ENCODE data around the gene ZNF407. TPM values are rescaled to one million over a fixed set of nuclear protein-coding genes. Genes with fewer than 3 reads are reported as not detected.
"Not testable (repeated sequence)": the region's sequence is repeated elsewhere in the genome, so short reads cannot be mapped to it uniquely, and the experiment has no call there.

Gene ZNF407
- total RNA-seq, 1 donor from 2014 or later = 10.7 TPM

GRCh38 chr18:75072672-75073371 is 475.2 kb downstream of the ZNF407 start:
- intact Hi-C loops (cut with DNase I) = loop anchor here (5.0 kb wide), 1 partner anchor 99 kb away; no protein-coding TSS in a partner anchor
- peak; percentile 69 for DNase-seq (ENCODE audit: missing footprints)
- ATAC-seq = no peak

GRCh38 chr18:75073654-75074053 is 476.0 kb downstream of the ZNF407 start:
- DNase-seq (ENCODE audit: missing footprints) = peak; percentile 56
- intact Hi-C loops (cut with DNase I) = loop anchor here (5.0 kb wide), 1 partner anchor 99 kb away; no protein-coding TSS in a partner anchor
- ATAC-seq = no peak

- no peak for ATAC-seq
- no peak for DNase-seq (ENCODE audit: missing footprints)
- intact Hi-C loops (cut with DNase I) = loop anchor here (5.0 kb wide), 1 partner anchor 98 kb away; no protein-coding TSS in a partner anchor
Observed at GRCh38 chr18:75074196-75075015, 476.7 kb downstream of the ZNF407 start.

- DNase-seq (ENCODE audit: missing footprints) (no peak), ATAC-seq (no peak)
- intact Hi-C loops (cut with DNase I) = no loop called here
Observed at GRCh38 chr18:75075016-75075305, 477.3 kb downstream of the ZNF407 start.

GRCh38 chr18:75075429-75075841 is 477.8 kb downstream of the ZNF407 start:
- no peak for DNase-seq (ENCODE audit: missing footprints)
- intact Hi-C loops (cut with DNase I) = no loop called here

GRCh38 chr18:75076286-75076685 is 478.6 kb downstream of the ZNF407 start:
- intact Hi-C loops (cut with DNase I) = no loop called here
- DNase-seq (ENCODE audit: missing footprints) = no peak

More at GRCh38 chr18:75075429-75075841, 477.8 kb downstream of the ZNF407 start:
- ATAC-seq = no peak

GRCh38 chr18:75081486-75081885 is 483.8 kb downstream of the ZNF407 start:
- ATAC-seq (no peak), DNase-seq (ENCODE audit: missing footprints) (no peak)
- intact Hi-C loops (cut with DNase I) = no loop called here

More at GRCh38 chr18:75076286-75076685, 478.6 kb downstream of the ZNF407 start:
- ATAC-seq = no peak

- ATAC-seq (no peak), DNase-seq (ENCODE audit: missing footprints) (no peak)
- intact Hi-C loops (cut with DNase I) = no loop called here
Observed at GRCh38 chr18:75083131-75083530, 485.5 kb downstream of the ZNF407 start.

- intact Hi-C loops (cut with DNase I) = no loop called here
- ATAC-seq (no peak), DNase-seq (ENCODE audit: missing footprints) (no peak)
Observed at GRCh38 chr18:75083761-75084160, 486.1 kb downstream of the ZNF407 start.

GRCh38 chr18:75085676-75086075 is 488.0 kb downstream of the ZNF407 start:
- DNase-seq (ENCODE audit: missing footprints); ATAC-seq; intact Hi-C loops (cut with DNase I): not testable (repeated sequence)

- intact Hi-C loops (cut with DNase I) = no loop called here
- ATAC-seq (no peak), DNase-seq (ENCODE audit: missing footprints) (no peak)
Observed at GRCh38 chr18:75086494-75087034, 488.9 kb downstream of the ZNF407 start.

GRCh38 chr18:75087119-75088020 is 489.7 kb downstream of the ZNF407 start:
- intact Hi-C loops (cut with DNase I) = no loop called here
- ATAC-seq (no peak), DNase-seq (ENCODE audit: missing footprints) (no peak)

- ATAC-seq (no peak), DNase-seq (ENCODE audit: missing footprints) (no peak)
- intact Hi-C loops (cut with DNase I) = no loop called here
Observed at GRCh38 chr18:75088021-75088506, 490.4 kb downstream of the ZNF407 start.

- ATAC-seq (no peak), DNase-seq (ENCODE audit: missing footprints) (no peak)
- intact Hi-C loops (cut with DNase I) = no loop called here
Observed at GRCh38 chr18:75088622-75089211, 491.0 kb downstream of the ZNF407 start.

- intact Hi-C loops (cut with DNase I) = no loop called here
- no peak for ATAC-seq
- DNase-seq (ENCODE audit: missing footprints) = no peak
Observed at GRCh38 chr18:75089748-75090327, 492.2 kb downstream of the ZNF407 start.

- intact Hi-C loops (cut with DNase I) = no loop called here
- no peak for ATAC-seq
- no peak for DNase-seq (ENCODE audit: missing footprints)
Observed at GRCh38 chr18:75090336-75090735, 492.7 kb downstream of the ZNF407 start.

GRCh38 chr18:75097491-75098225 is 500.0 kb downstream of the ZNF407 start:
- intact Hi-C loops (cut with DNase I) = no loop called here
- no peak for ATAC-seq
- no peak for DNase-seq (ENCODE audit: missing footprints)
